ENCODE data around the gene COL5A1. TPM values are rescaled to one million over a fixed set of nuclear protein-coding genes. Genes with fewer than 3 reads are reported as not detected.

COL5A1 gene
- total and polyA plus RNA-seq, 3 experiments from 2014 or later: 0.02 to 0.43 (median 0.13) TPM

DNA sequence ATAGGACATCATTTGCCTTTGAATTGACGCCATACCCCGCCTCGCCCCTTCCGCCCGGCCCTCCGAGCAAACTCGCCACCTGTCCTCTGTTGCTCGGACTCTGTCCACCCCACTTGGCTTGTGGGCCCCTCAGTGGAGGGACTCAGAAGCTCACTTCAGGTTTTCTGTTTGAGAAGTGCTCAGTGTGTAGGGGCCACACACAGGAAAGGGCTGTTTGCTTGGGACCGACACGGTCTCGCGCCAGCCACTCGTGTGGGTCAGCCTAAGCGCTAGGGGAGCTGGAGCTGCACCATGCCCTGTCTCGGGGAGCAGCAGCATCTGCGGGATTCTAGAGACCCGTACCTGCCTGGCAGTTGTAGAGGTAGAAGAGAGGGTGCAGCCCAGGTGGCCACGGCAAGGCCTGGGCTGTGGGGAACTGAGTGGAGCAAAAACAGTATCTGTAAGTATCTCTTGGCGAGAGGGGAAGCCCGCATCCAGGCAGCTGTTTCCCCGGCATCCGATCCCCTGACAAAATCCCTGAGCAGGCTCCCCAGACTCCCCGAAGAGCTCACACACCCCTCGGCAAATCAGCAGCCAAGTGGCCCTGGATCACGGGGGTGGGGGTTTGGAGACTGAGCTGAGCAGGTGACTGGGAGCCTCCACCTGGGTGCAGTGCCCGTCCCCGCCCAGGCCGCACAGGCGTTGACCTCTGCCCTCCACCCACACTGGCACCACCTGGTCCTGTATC lies 52.2 kb downstream of the COL5A1 start:
- no peaks in the 10 kb centered on the region for H3K27me3 ChIP-seq (ENCODE audit: insufficient read depth, low read length, poor library complexity, severe bottlenecking)
- H3K4me3 Mint-ChIP-seq: no peak overlapping the region
- H3K36me3 Mint-ChIP-seq: no peaks in the 10 kb centered on the region
- no peaks in the 10 kb centered on the region for H3K9me3 Mint-ChIP-seq
- CTCF ChIA-PET: no interaction called here
- no peaks in the 10 kb centered on the region for H3K4me1 ChIP-seq (ENCODE audit: insufficient read depth, low read length)
- POLR2A ChIA-PET: no interaction called here
- no peak overlapping the region for H3K4me3 ChIP-seq (ENCODE audit: low read length)
- peaks cover 0 to 3% of the 10 kb centered on the region in 2 donors for H3K27me3 Mint-ChIP-seq
- no peaks in the 10 kb centered on the region for H3K9me3 ChIP-seq (ENCODE audit: low read length)
- no peaks in the 10 kb centered on the region for H3K36me3 ChIP-seq (ENCODE audit: insufficient read depth, low read length)
- H3K27ac Mint-ChIP-seq: no peak overlapping the region
- peaks cover 6 to 10% (median 7%) of the 10 kb centered on the region in 3 donors for H3K4me1 Mint-ChIP-seq
- H3K27ac ChIP-seq (ENCODE audit: low read depth, low read length): no peak overlapping the region
- DNase-seq: no peak

DNA sequence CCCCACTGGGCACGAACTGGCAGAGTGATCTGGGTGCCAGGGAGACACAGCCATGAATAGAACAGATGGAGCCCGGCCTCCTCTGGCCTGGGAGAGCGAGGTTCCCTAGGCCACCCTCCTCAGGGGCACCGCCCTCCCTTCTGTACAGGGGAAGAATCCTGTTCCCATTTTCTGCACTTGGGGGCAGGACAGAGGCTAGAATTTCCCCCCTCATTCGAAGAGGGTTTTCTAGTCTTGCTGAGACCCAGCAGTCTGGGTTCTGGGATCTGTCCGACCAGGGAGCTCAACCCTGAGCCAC lies 52.7 kb downstream of the COL5A1 start:
- ChIA-PET CTCF (no interaction called here), POLR2A (no interaction called here)
- Mint-ChIP-seq H3K9me3 (no peaks in the 10 kb centered on the region), H3K4me1 (peaks cover 6 to 10% (median 7%) of the 10 kb centered on the region in 3 donors), H3K36me3 (no peaks in the 10 kb centered on the region), H3K4me3 (no peak overlapping the region), H3K27me3 (peaks cover 0 to 3% of the 10 kb centered on the region in 2 donors), H3K27ac (no peak overlapping the region)
- Histone ChIP-seq H3K9me3 (ENCODE audit: low read length) (no peaks in the 10 kb centered on the region), H3K27ac (ENCODE audit: low read depth, low read length) (no peak overlapping the region), H3K4me1 (ENCODE audit: insufficient read depth, low read length) (no peaks in the 10 kb centered on the region), H3K36me3 (ENCODE audit: insufficient read depth, low read length) (no peaks in the 10 kb centered on the region), H3K27me3 (ENCODE audit: insufficient read depth, low read length, poor library complexity, severe bottlenecking) (no peaks in the 10 kb centered on the region), H3K4me3 (ENCODE audit: low read length) (no peak overlapping the region)
- DNase-seq: no peak

DNA sequence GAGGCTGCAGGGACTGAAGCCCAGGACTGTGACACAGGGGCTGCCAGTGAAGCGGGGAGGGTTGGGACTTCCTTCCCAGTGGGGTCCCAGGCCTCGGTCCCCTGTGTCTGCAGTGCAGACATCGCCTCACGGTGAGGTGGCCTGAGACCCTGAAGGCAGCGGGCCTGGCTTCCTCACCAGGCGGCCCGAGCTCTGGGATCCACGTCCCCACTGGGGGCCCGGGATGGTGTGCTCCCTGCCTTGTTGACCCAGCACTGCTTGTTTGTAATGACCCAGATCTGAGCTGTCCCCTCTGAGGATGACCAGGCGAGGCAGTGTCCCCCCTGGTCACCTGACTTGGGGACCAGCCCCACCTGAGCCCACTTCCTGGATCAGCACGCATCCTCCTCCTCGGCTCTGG lies 53.1 kb downstream of the COL5A1 start:
- peaks cover 0 to 6% of the 10 kb centered on the region in 2 donors for H3K27me3 Mint-ChIP-seq

DNA sequence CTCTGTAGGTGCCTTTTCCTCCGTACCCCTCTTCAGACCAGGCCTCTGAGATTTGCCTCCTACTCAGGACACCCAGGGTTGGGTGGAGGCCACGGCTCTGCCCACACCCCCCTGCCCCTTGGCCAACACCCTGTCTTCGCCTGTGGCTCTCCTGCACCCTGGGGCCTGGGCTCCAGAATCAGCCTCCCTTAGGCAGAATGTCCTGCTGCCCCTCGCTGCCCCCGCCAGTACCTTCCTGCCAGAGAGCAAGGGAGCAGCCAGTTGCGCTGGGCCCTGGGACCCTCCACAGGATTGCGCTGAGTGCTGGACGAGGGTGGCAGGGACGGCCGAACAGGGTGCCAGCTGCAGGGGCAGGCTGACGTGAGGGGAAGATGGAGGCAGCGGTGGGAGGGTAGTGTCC lies 53.5 kb downstream of the COL5A1 start:
- no peaks in the 10 kb centered on the region for H3K9me3 ChIP-seq (ENCODE audit: low read length)
- Mint-ChIP-seq H3K36me3 (no peaks in the 10 kb centered on the region), H3K9me3 (no peaks in the 10 kb centered on the region), H3K4me1 (peaks cover 6 to 10% (median 7%) of the 10 kb centered on the region in 3 donors), H3K4me3 (no peak overlapping the region), H3K27me3 (peaks cover 0 to 8% of the 10 kb centered on the region in 2 donors), H3K27ac (no peak overlapping the region)
- ChIA-PET POLR2A (no interaction called here), CTCF (no interaction called here)
- no peaks in the 10 kb centered on the region for H3K36me3 ChIP-seq (ENCODE audit: insufficient read depth, low read length)
- DNase-seq: no peak
- H3K27ac ChIP-seq (ENCODE audit: low read depth, low read length): no peak overlapping the region
- no peak overlapping the region for H3K4me3 ChIP-seq (ENCODE audit: low read length)
- H3K4me1 ChIP-seq (ENCODE audit: insufficient read depth, low read length): no peaks in the 10 kb centered on the region
- no peaks in the 10 kb centered on the region for H3K27me3 ChIP-seq (ENCODE audit: insufficient read depth, low read length, poor library complexity, severe bottlenecking)

More for the DNA sequence above, 53.1 kb downstream of the COL5A1 start:
- no peak for DNase-seq
- Histone ChIP-seq H3K36me3 (ENCODE audit: insufficient read depth, low read length) (no peaks in the 10 kb centered on the region), H3K27ac (ENCODE audit: low read depth, low read length) (no peak overlapping the region), H3K27me3 (ENCODE audit: insufficient read depth, low read length, poor library complexity, severe bottlenecking) (no peaks in the 10 kb centered on the region), H3K4me3 (ENCODE audit: low read length) (no peak overlapping the region), H3K4me1 (ENCODE audit: insufficient read depth, low read length) (no peaks in the 10 kb centered on the region), H3K9me3 (ENCODE audit: low read length) (no peaks in the 10 kb centered on the region)
- Mint-ChIP-seq H3K36me3 (no peaks in the 10 kb centered on the region), H3K4me3 (no peak overlapping the region), H3K9me3 (no peaks in the 10 kb centered on the region), H3K4me1 (peaks cover 6 to 10% (median 7%) of the 10 kb centered on the region in 3 donors), H3K27ac (no peak overlapping the region)
- ChIA-PET CTCF (no interaction called here), POLR2A (no interaction called here)

DNA sequence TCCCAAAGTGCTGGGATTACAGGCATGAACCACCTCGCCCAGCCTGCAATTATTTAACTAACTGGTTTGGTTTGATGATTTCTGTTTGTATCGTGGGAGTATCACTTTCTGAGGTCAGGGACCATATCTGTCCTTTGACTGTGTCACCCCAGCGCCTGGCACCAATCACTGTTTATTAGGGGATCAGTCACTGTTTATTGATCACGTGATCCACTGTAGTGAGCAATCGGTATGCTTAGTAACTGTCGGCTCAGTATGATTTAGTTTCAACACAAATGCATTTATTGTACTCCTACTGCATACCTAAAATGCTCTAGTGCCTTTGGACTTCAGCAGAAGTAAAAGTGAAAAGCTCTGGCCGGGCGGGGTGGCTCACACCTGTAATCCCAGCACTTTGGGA lies 54.8 kb downstream of the COL5A1 start:
- no peaks in the 10 kb centered on the region for H3K9me3 ChIP-seq (ENCODE audit: low read length)
- H3K4me3 Mint-ChIP-seq: no peak overlapping the region
- H3K27me3 ChIP-seq (ENCODE audit: insufficient read depth, low read length, poor library complexity, severe bottlenecking): no peaks in the 10 kb centered on the region
- H3K9me3 Mint-ChIP-seq: no peaks in the 10 kb centered on the region
- H3K36me3 ChIP-seq (ENCODE audit: insufficient read depth, low read length): no peaks in the 10 kb centered on the region
- DNase-seq: no peak
- no peaks in the 10 kb centered on the region for H3K36me3 Mint-ChIP-seq
- no peak overlapping the region for H3K27ac ChIP-seq (ENCODE audit: low read depth, low read length)
- H3K27me3 Mint-ChIP-seq: peaks cover 0 to 4% of the 10 kb centered on the region in 2 donors
- H3K4me3 ChIP-seq (ENCODE audit: low read length): no peak overlapping the region
- ChIA-PET CTCF (no interaction called here), POLR2A (no interaction called here)
- H3K4me1 Mint-ChIP-seq: peaks cover 6 to 10% (median 7%) of the 10 kb centered on the region in 3 donors
- no peaks in the 10 kb centered on the region for H3K4me1 ChIP-seq (ENCODE audit: insufficient read depth, low read length)
- no peak overlapping the region for H3K27ac Mint-ChIP-seq

- Histone ChIP-seq H3K4me1 (ENCODE audit: insufficient read depth, low read length) (no peaks in the 10 kb centered on the region), H3K9me3 (ENCODE audit: low read length) (no peaks in the 10 kb centered on the region), H3K27ac (ENCODE audit: low read depth, low read length) (no peak overlapping the region), H3K27me3 (ENCODE audit: insufficient read depth, low read length, poor library complexity, severe bottlenecking) (no peaks in the 10 kb centered on the region), H3K4me3 (ENCODE audit: low read length) (no peak overlapping the region), H3K36me3 (ENCODE audit: insufficient read depth, low read length) (no peaks in the 10 kb centered on the region)
- H3K36me3 Mint-ChIP-seq: no peaks in the 10 kb centered on the region
- H3K4me3 Mint-ChIP-seq: no peak overlapping the region
- H3K4me1 Mint-ChIP-seq: peaks cover 3 to 7% (median 4%) of the 10 kb centered on the region in 3 donors
- no peak for DNase-seq
- POLR2A ChIA-PET: no interaction called here
- CTCF ChIA-PET: no interaction called here
- H3K27ac Mint-ChIP-seq: no peak overlapping the region
- H3K9me3 Mint-ChIP-seq: no peaks in the 10 kb centered on the region
- peaks cover 4% of the 10 kb centered on the region in 2 donors for H3K27me3 Mint-ChIP-seq
Measured at GRCh38 chr9:134698111-134698510, 56.5 kb downstream of the COL5A1 start.

GRCh38 chr9:134698587-134699342 lies 57.2 kb downstream of the COL5A1 start:
- H3K9me3 ChIP-seq (ENCODE audit: low read length): no peaks in the 10 kb centered on the region
- no peaks in the 10 kb centered on the region for H3K27me3 ChIP-seq (ENCODE audit: insufficient read depth, low read length, poor library complexity, severe bottlenecking)
- no peak overlapping the region for H3K4me3 Mint-ChIP-seq
- DNase-seq: peak in 1 of 5 donors; percentile 14
- no peak overlapping the region for H3K27ac ChIP-seq (ENCODE audit: low read depth, low read length)
- no peak overlapping the region for H3K27ac Mint-ChIP-seq
- CTCF ChIA-PET: no interaction called here
- H3K4me1 ChIP-seq (ENCODE audit: insufficient read depth, low read length): no peaks in the 10 kb centered on the region
- no peak overlapping the region for H3K4me3 ChIP-seq (ENCODE audit: low read length)
- POLR2A ChIA-PET: no interaction called here
- no peaks in the 10 kb centered on the region for H3K9me3 Mint-ChIP-seq
- H3K4me1 Mint-ChIP-seq: peaks cover 0 to under 1% (median 0%) of the 10 kb centered on the region in 3 donors
- H3K27me3 Mint-ChIP-seq: peaks cover 4 to 7% of the 10 kb centered on the region in 2 donors
- H3K36me3 ChIP-seq (ENCODE audit: insufficient read depth, low read length): no peaks in the 10 kb centered on the region
- H3K36me3 Mint-ChIP-seq: no peaks in the 10 kb centered on the region

DNA sequence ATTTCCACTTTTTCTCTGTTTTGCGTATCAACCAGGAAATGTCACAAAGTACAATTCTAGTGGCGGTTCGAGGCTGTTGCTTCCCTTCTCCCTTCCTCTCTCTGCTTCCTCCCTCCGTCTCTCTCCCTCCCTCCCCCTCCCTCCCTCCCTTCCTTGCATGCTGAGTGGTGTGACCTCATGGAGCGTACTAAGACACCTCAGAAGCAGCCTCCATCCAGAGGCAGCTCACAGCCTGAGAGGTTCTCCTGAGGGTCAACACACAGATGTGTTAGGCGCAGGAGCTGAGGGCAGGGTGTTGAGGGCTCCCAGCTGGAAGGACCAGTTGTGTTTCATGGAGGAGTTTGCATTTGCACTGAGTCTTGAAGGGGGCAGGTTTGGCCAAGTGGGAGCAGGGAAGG lies 57.7 kb downstream of the COL5A1 start:
- CTCF ChIA-PET: no interaction called here
- Mint-ChIP-seq H3K4me1 (no peaks in the 10 kb centered on the region), H3K36me3 (no peaks in the 10 kb centered on the region), H3K9me3 (no peaks in the 10 kb centered on the region), H3K4me3 (no peak overlapping the region), H3K27me3 (peaks cover 4 to 7% of the 10 kb centered on the region in 2 donors), H3K27ac (no peak overlapping the region)
- H3K4me1 ChIP-seq (ENCODE audit: insufficient read depth, low read length): no peaks in the 10 kb centered on the region
- POLR2A ChIA-PET: no interaction called here
- no peaks in the 10 kb centered on the region for H3K27me3 ChIP-seq (ENCODE audit: insufficient read depth, low read length, poor library complexity, severe bottlenecking)
- no peak for DNase-seq
- no peak overlapping the region for H3K4me3 ChIP-seq (ENCODE audit: low read length)
- no peaks in the 10 kb centered on the region for H3K36me3 ChIP-seq (ENCODE audit: insufficient read depth, low read length)
- H3K27ac ChIP-seq (ENCODE audit: low read depth, low read length): no peak overlapping the region
- H3K9me3 ChIP-seq (ENCODE audit: low read length): no peaks in the 10 kb centered on the region
